Mucosa of stomach (tissue), 1 donor: ENCODE data around the gene URB1.
"Not testable (repeated sequence)": the region's sequence is repeated elsewhere in the genome, so short reads cannot be mapped to it uniquely, and the experiment has no call there.

Experiments
- H3K27me3 ChIP-seq: one replicate; pipeline ENCODE4 v1.7.0; 2013; ENCODE audit warnings: mild to moderate bottlenecking, low read length; ENCODE audit not compliant: control insufficient read depth, insufficient read depth
- H3K36me3 ChIP-seq: one replicate; pipeline ENCODE4 v1.7.0; 2013; ENCODE audit warnings: low read length; ENCODE audit not compliant: control insufficient read depth, insufficient read depth
- H3K4me1 ChIP-seq: one replicate; pipeline ENCODE4 v1.7.0; 2013; ENCODE audit warnings: mild to moderate bottlenecking, low read length; ENCODE audit not compliant: control insufficient read depth, insufficient read depth
- H3K4me3 ChIP-seq: one replicate; pipeline ENCODE4 v1.7.0; 2013; ENCODE audit warnings: low read length
- H3K9ac ChIP-seq: one replicate; pipeline ENCODE4 v1.7.0; 2013; ENCODE audit warnings: mild to moderate bottlenecking, low read length, moderate library complexity
- H3K9me3 ChIP-seq: one replicate; pipeline ENCODE4 v1.7.0; 2013; ENCODE audit warnings: mild to moderate bottlenecking, low read length, moderate library complexity; ENCODE audit not compliant: control insufficient read depth
- donor health status: Pancreatic carcinoma.

Gene URB1

DNA sequence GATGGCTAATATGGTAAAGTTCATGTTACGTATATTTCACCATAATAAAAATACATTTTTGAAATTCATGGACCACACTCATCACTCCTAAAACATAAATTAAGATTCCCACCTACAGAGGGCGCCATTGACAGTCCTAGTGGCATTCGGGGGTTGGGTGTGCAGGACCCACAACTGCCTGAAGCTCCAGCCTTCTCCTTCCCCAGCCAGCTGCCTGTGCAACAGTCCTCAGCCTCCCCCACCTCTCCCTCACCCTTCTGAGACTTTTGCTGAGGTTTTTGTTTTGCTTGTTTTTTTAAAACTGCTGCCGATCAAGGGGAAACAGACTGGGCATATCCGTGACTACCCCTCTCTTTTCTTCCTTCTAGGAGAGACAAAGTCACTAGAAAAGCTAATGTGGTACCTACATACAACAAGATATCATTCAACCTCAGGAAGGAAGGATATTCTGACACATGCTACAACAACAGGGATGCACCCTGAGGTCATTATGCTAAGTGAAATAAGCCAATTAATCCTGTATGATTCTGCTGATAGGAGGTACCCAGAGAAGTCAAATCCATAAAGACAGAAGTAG lies 10.5 kb upstream of the URB1 start:
- no peak overlapping the region for H3K4me3 ChIP-seq
- no peaks in the 10 kb centered on the region for H3K36me3 ChIP-seq
- H3K4me1 ChIP-seq = peaks cover 9% of the 10 kb centered on the region
- H3K9me3 ChIP-seq = no peaks in the 10 kb centered on the region
- no peak overlapping the region for H3K9ac ChIP-seq
- no peaks in the 10 kb centered on the region for H3K27me3 ChIP-seq

DNA sequence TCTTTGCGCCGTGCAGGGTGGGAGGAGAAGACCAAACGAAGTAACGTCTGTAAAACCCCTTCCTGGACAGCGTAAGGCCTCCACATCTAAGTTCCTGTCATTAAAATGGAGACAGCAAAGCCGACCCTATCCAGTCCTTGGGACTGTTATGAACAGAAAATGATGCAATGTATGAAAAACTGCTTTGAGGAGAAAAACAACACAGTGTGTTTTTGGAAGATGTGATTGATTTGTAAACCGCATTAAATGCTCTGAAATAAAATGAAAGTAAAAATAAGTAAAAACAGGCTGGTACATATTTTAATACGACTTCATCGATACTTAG lies 827 bp upstream of the URB1 start:
- Histone ChIP-seq H3K4me1 (no peaks in the 10 kb centered on the region), H3K4me3 (peak overlapping the region; percentile 94), H3K9ac (peak overlapping the region; percentile 87), H3K9me3 (no peaks in the 10 kb centered on the region), H3K27me3 (no peaks in the 10 kb centered on the region), H3K36me3 (no peaks in the 10 kb centered on the region)

DNA sequence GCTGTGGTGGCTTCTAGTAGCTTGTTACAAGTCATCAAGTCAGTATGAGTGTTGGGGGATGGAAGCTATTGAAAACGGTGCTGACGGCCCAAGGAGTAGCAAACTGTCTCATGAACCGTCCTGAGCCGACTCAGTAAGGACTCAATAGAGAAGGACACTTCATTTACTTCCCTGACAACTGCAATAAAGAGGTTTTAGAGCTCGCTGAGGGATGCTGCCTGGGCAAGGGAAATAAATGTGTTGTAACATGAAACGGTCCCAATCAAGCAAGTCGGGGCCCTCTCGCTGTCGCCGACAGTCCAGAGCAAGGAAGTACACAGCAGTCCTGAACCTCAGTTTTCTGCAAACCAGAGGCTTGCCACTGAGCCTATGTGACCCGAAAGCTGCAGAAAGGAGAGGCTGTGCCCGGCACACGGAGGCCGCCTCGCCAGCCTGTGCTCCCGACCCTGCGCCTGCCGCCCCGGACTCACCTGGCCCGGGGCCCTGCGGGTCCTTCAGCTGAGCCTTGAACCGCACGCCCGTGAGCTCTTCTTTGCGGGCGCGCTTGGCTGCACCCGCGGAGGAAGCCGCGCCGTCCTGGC lies 423 bp downstream of the URB1 start:
- Histone ChIP-seq H3K27me3 (no peaks in the 10 kb centered on the region), H3K9me3 (no peaks in the 10 kb centered on the region), H3K9ac (peak overlapping the region; percentile 4), H3K4me1 (no peaks in the 10 kb centered on the region), H3K4me3 (peak overlapping the region; percentile 94), H3K36me3 (no peaks in the 10 kb centered on the region)

DNA sequence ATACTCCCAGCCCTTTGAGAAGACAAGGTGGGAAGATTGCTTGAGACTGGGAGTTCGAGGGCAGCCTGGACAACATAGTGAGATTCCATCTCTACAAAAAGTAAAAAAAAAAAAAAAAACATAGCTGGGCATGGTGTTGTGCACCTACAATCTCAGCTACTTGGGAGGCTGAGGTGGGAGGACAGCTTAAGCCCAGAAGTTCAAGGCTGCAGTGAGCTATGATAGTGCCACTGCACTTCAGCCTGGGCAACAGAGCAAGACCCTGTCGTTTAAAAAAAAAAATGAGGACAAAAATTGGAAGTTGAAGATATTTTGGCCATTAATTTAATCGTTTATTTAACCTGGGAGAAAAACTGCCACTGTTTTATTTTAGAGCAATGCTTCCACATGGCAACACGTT lies 1.1 kb downstream of the URB1 start:
- H3K9ac ChIP-seq = no peak overlapping the region
- H3K4me3 ChIP-seq = no peak overlapping the region
- H3K4me1 ChIP-seq = no peaks in the 10 kb centered on the region
- no peaks in the 10 kb centered on the region for H3K9me3 ChIP-seq
- H3K27me3 ChIP-seq = no peaks in the 10 kb centered on the region
- H3K36me3 ChIP-seq = no peaks in the 10 kb centered on the region

DNA sequence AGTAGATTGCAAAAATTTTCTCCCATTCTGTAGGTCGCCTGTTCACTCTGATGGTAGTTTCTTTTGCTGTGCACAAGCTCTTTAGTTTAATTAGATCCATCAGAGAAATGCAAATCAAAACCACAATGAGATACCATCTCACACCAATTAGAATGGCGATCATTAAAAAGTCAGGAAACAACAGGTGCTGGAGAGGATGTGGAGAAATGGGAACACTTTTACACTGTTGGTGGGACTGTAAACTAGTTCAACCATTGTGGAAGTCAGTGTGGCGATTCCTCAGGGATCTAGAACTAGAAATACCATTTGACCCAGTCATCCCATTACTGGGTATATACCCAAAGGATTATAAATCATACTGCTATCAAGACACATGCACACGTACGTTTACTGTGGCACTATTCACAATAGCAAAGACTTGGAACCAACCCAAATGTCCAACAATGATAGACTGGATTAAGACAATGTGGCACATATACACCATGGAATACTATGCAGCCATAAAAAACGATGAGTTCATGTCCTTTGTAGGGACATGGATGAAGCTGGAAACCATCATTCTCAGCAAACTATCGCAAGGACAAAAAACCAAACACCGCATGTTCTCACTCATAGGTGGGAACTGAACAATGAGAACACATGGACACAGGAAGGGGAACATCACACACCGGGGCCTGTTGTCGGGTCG lies 2.1 kb downstream of the URB1 start:
- not testable (repeated sequence) for H3K9me3 ChIP-seq, H3K4me1 ChIP-seq, H3K9ac ChIP-seq, H3K4me3 ChIP-seq, H3K27me3 ChIP-seq, H3K36me3 ChIP-seq

DNA sequence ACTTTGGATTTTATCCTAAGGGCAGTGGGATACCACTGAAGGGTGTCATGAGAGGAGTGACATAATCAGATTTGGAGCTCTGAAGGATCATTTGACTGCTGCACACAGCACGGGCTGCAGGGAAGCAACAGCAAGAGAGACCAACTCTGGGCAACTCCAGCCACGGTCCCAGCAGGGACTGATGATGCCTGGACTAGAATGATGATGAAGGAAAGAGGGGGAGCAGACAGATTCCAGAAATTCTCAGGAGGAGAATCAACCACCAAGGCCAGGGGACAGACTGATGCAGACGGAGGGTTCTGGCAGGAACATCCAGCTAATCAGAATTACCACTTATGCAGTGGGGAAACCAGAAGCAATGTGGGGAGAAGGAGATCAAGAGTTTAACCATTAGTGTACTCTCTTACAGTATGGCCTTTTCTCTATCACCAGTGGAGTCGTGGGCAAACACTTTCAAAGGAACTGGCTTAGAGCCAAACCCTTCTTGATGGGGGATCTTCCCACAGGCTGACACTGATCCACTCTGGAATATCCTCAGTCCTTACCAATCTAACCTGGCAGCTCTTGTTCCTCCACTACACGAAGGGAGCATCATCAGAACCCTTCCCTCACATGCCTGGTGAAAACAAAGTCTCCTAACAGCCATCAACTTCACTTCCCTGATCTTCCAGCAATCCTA lies 3.3 kb downstream of the URB1 start:
- H3K9ac ChIP-seq = no peak overlapping the region

DNA sequence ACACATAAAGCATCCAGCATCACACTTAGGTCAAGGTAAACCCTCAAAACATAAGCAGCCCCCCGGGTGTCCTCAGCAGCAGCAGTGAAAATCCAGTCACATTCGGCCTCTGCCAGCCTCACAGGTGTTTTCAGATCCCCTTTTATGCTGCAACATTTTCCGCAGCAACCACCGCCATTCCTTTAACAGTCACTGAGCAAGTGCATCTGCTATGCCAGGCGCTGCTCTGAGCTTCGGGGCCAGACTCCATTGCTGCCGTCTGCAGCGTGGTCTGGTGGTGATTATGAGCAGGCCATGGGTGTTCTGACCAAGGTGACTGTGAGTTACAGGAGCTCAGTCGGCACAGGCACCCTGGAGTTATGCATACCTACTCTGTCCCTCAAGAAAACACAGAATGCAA lies 4.5 kb downstream of the URB1 start:
- Histone ChIP-seq H3K4me3 (no peak overlapping the region), H3K9me3 (no peaks in the 10 kb centered on the region), H3K4me1 (no peaks in the 10 kb centered on the region)

More for the DNA sequence above, 3.3 kb downstream of the URB1 start:
- Histone ChIP-seq H3K36me3 (no peaks in the 10 kb centered on the region), H3K9me3 (no peaks in the 10 kb centered on the region), H3K4me1 (no peaks in the 10 kb centered on the region), H3K27me3 (no peaks in the 10 kb centered on the region), H3K4me3 (no peak overlapping the region)

DNA sequence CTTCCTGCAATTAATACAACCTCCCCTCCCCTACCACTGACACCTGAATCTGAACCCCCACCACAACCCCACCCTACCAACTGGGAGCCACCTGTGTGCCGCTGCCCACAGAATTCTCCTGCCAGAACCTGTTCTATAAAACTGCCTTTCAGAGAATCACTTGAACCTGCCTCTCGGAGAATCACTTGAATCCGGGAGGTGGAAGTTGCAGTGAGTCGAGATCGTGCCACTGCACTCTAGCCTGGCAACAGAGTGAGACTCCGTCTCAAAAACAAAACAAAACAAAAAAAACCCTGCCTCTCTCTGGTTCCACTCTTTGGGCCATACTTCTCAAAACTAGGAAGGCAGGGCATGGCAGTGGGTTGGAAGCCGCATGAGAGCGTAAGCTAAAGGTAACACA lies 5.7 kb downstream of the URB1 start:
- H3K9ac ChIP-seq = no peak overlapping the region

More for the DNA sequence above, 4.5 kb downstream of the URB1 start:
- H3K27me3 ChIP-seq = no peaks in the 10 kb centered on the region
- H3K36me3 ChIP-seq = no peaks in the 10 kb centered on the region
- no peak overlapping the region for H3K9ac ChIP-seq

DNA sequence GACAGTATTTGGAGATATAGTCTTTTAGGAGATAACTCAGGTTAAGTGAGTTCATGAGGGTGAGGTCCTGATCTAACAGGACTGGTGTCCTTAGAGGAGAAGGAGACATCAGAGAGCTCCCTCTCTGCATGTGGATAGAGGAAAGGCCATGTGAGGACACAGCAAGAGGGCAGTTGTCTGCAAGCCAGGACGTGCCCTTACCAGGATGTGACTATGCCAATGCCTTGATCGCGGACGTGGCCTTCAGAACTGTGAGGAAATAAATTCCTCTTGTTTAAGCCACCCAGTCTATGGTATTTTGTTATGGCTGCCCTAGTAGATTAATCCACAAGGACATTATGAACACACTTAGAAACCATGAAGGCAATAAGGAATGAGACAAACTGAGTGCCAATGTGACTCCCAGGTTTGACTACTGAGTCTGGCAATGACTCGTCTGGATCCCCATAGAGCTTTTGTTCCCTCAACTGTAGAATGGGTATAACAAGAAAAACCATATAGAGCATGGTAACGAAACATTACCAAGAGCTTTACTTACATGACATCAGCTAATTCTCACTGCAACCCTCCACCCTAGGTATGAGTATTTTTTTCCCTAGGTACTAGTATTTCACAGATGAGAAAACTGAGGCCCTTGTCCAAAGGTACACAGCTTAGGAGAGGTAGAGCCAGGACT lies 6.5 kb downstream of the URB1 start:
- Histone ChIP-seq H3K4me3 (no peak overlapping the region), H3K36me3 (no peaks in the 10 kb centered on the region), H3K27me3 (no peaks in the 10 kb centered on the region), H3K9ac (no peak overlapping the region), H3K4me1 (peaks cover 8% of the 10 kb centered on the region), H3K9me3 (no peaks in the 10 kb centered on the region)

More for the DNA sequence above, 5.7 kb downstream of the URB1 start:
- no peaks in the 10 kb centered on the region for H3K27me3 ChIP-seq
- H3K4me1 ChIP-seq = peaks cover 8% of the 10 kb centered on the region
- H3K4me3 ChIP-seq = no peak overlapping the region
- H3K36me3 ChIP-seq = no peaks in the 10 kb centered on the region
- H3K9me3 ChIP-seq = no peaks in the 10 kb centered on the region

DNA sequence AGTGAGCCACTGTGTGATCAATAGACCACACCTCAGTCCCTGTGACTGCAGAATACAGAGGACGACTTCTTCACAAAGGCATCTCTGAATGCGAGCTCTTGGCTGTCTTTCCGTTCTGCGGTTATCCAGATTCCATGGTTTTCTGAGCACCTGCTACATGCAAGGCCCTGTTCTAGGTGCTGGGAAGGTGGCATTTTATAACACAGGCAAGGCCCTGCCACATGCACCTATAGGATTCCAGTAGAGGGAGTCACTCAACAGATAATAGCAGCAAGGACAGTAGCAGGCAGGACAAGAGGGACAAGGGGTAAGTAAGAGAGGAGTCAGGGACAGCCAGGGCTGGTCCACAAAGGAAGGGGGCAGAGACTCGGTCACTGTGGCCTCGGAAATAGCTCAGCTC lies 9.0 kb downstream of the URB1 start:
- Histone ChIP-seq H3K9me3 (no peaks in the 10 kb centered on the region), H3K27me3 (no peaks in the 10 kb centered on the region), H3K36me3 (no peaks in the 10 kb centered on the region), H3K4me3 (no peak overlapping the region), H3K9ac (no peak overlapping the region), H3K4me1 (peaks cover 8% of the 10 kb centered on the region)

DNA sequence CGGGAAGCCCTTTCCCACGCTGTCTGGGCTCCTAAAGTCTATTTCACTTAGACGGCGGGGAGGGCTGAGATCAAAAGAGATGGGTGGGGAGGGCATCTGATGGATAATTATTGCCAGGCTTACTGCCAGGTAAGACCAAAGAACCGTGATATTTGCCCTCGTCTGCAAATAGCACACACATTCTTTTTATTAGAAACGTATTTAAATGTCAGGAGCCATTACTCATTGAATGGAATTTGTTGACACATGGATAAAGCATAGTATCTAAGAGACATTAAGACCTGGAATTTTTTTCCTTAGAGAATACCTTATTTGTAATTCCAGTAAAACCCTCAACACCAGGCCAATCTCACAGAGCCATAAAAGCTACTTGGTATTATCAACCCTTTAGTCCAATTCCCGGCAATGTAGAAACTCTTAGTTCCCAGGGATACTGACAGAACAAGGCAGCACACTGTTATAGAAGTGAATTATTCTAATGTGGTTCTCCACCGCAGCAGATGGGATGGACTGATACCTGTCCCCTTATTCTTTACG lies 10.6 kb downstream of the URB1 start:
- Histone ChIP-seq H3K4me1 (peaks cover 8% of the 10 kb centered on the region), H3K36me3 (no peaks in the 10 kb centered on the region), H3K9me3 (no peaks in the 10 kb centered on the region), H3K27me3 (no peaks in the 10 kb centered on the region), H3K9ac (no peak overlapping the region), H3K4me3 (no peak overlapping the region)

DNA sequence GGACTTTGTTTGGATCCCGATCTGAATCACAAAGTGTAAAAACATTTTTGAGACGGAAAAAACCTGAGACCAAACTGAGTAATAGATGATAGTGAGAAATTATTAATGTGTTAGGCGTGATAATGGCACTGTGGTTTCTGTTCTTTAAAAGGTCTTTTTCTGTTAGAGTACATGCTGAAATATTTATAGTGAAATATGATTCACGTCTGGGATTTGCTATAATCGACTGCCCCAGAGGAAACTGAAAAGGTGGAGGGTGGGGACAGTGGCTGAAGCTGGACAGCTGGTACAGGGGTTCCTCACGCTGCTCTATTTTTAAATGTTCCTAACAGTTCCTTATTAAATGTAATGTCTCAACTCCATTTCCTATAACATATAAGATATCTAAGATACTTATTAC lies 11.2 kb downstream of the URB1 start:
- Histone ChIP-seq H3K9me3 (no peaks in the 10 kb centered on the region), H3K4me3 (no peak overlapping the region), H3K9ac (no peak overlapping the region), H3K36me3 (no peaks in the 10 kb centered on the region), H3K4me1 (peaks cover 8% of the 10 kb centered on the region), H3K27me3 (no peaks in the 10 kb centered on the region)
